ENCODE data around the gene DNAH10. TPM values are rescaled to one million over a fixed set of nuclear protein-coding genes. Genes with fewer than 3 reads are reported as not detected.
A peak's percentile ranks its signal among the peaks of the same experiment; 100 is the strongest.

The DNAH10 gene
- total RNA-seq, 2 donors from 2014 or later, result 0.09 to 0.64 TPM

- Histone ChIP-seq H3K4me1 (ENCODE audit: control insufficient read depth, insufficient read depth, low read length) (peaks cover 3% of the 10 kb centered on the region), H3K4me3 (ENCODE audit: low read length) (no peak overlapping the region), H3K9ac (ENCODE audit: extremely low read depth, low read length, poor library complexity, severe bottlenecking) (no peak overlapping the region), H3K36me3 (ENCODE audit: control insufficient read depth, insufficient read depth, low read length) (no peaks in the 10 kb centered on the region), H3K27ac (ENCODE audit: low read depth, low read length) (no peak overlapping the region), H3K27me3 (ENCODE audit: control insufficient read depth, insufficient read depth, low read length, poor library complexity, severe bottlenecking) (no peaks in the 10 kb centered on the region), H3K9me3 (ENCODE audit: control insufficient read depth, low read length) (no peaks in the 10 kb centered on the region)
- Mint-ChIP-seq H3K27ac (no peak overlapping the region), H3K4me3 (no peak overlapping the region), H3K36me3 (ENCODE audit: low read depth) (no peaks in the 10 kb centered on the region), H3K27me3 (ENCODE audit: insufficient read depth) (peaks cover 14% of the 10 kb centered on the region), H3K9me3 (peaks cover 6% of the 10 kb centered on the region), H3K4me1 (peaks cover 6% of the 10 kb centered on the region)
- TF ChIP-seq CTCF (conservative IDR thresholded peaks at IDR 0.05), result no peak
- WGBS, 2 experiments (ENCODE audit: insufficient coverage in 1 of 2, insufficient read length in 1 of 2), result 93 to 96% methylated on average over 9 of the region's 9 CpGs
- no peak for DNase-seq
Observed at GRCh38 chr12:123899368-123899767, 137.3 kb downstream of the DNAH10 start.

GRCh38 chr12:123900871-123901376 is 138.8 kb downstream of the DNAH10 start:
- H3K36me3 Mint-ChIP-seq (ENCODE audit: low read depth), result no peaks in the 10 kb centered on the region
- no peaks in the 10 kb centered on the region for H3K36me3 ChIP-seq (ENCODE audit: control insufficient read depth, insufficient read depth, low read length)
- H3K27me3 Mint-ChIP-seq (ENCODE audit: insufficient read depth), result peaks cover 14% of the 10 kb centered on the region
- H3K4me1 Mint-ChIP-seq, result peaks cover 6% of the 10 kb centered on the region
- no peak overlapping the region for H3K4me3 ChIP-seq (ENCODE audit: low read length)
- H3K27me3 ChIP-seq (ENCODE audit: control insufficient read depth, insufficient read depth, low read length, poor library complexity, severe bottlenecking), result no peaks in the 10 kb centered on the region
- H3K9ac ChIP-seq (ENCODE audit: extremely low read depth, low read length, poor library complexity, severe bottlenecking), result no peak overlapping the region
- H3K9me3 ChIP-seq (ENCODE audit: control insufficient read depth, low read length), result no peaks in the 10 kb centered on the region
- H3K27ac Mint-ChIP-seq, result no peak overlapping the region
- 54 to 62% methylated on average over 6 to 9 of the region's 9 CpGs for WGBS, 2 experiments (ENCODE audit: insufficient coverage in 1 of 2, insufficient read length in 1 of 2)
- H3K4me3 Mint-ChIP-seq, result no peak overlapping the region
- no peak overlapping the region for H3K27ac ChIP-seq (ENCODE audit: low read depth, low read length)
- TF ChIP-seq CTCF (conservative IDR thresholded peaks at IDR 0.05), result no peak
- peaks cover 6% of the 10 kb centered on the region for H3K9me3 Mint-ChIP-seq
- peaks cover 3% of the 10 kb centered on the region for H3K4me1 ChIP-seq (ENCODE audit: control insufficient read depth, insufficient read depth, low read length)
- DNase-seq, result peak; percentile 84

GRCh38 chr12:123902821-123903220 is 140.7 kb downstream of the DNAH10 start:
- Mint-ChIP-seq H3K4me3 (no peak overlapping the region), H3K4me1 (peaks cover 6% of the 10 kb centered on the region), H3K9me3 (peaks cover 6% of the 10 kb centered on the region), H3K27me3 (ENCODE audit: insufficient read depth) (peaks cover 14% of the 10 kb centered on the region), H3K36me3 (ENCODE audit: low read depth) (no peaks in the 10 kb centered on the region), H3K27ac (no peak overlapping the region)
- H3K9me3 ChIP-seq (ENCODE audit: control insufficient read depth, low read length), result no peaks in the 10 kb centered on the region
- H3K36me3 ChIP-seq (ENCODE audit: control insufficient read depth, insufficient read depth, low read length), result no peaks in the 10 kb centered on the region
- H3K27ac ChIP-seq (ENCODE audit: low read depth, low read length), result no peak overlapping the region
- H3K4me1 ChIP-seq (ENCODE audit: control insufficient read depth, insufficient read depth, low read length), result peaks cover 3% of the 10 kb centered on the region
- DNase-seq, result no peak
- no peak overlapping the region for H3K4me3 ChIP-seq (ENCODE audit: low read length)
- no peak for TF ChIP-seq CTCF (conservative IDR thresholded peaks at IDR 0.05)
- WGBS, 2 experiments (ENCODE audit: insufficient coverage in 1 of 2, insufficient read length in 1 of 2), result 93 to 97% methylated on average over 12 to 13 of the region's 13 CpGs
- H3K9ac ChIP-seq (ENCODE audit: extremely low read depth, low read length, poor library complexity, severe bottlenecking), result no peak overlapping the region
- no peaks in the 10 kb centered on the region for H3K27me3 ChIP-seq (ENCODE audit: control insufficient read depth, insufficient read depth, low read length, poor library complexity, severe bottlenecking)
